ENCODE measurements around the gene UNC5B. TPM values are rescaled to one million over a fixed set of nuclear protein-coding genes. Genes with fewer than 3 reads are reported as not detected.

Gene UNC5B
- total RNA-seq, 1 donor from 2014 or later = 22.2 TPM

- Histone ChIP-seq H3K4me1 (peaks cover 78% of the 10 kb centered on the region), H3K27me3 (ENCODE audit: low read depth) (no peaks in the 10 kb centered on the region), H3K36me3 (no peaks in the 10 kb centered on the region), H3K27ac (peak overlapping the region; percentile 58), H3K4me3 (no peak overlapping the region), H3K9me3 (no peaks in the 10 kb centered on the region)
- TF ChIP-seq, protein P1, sequence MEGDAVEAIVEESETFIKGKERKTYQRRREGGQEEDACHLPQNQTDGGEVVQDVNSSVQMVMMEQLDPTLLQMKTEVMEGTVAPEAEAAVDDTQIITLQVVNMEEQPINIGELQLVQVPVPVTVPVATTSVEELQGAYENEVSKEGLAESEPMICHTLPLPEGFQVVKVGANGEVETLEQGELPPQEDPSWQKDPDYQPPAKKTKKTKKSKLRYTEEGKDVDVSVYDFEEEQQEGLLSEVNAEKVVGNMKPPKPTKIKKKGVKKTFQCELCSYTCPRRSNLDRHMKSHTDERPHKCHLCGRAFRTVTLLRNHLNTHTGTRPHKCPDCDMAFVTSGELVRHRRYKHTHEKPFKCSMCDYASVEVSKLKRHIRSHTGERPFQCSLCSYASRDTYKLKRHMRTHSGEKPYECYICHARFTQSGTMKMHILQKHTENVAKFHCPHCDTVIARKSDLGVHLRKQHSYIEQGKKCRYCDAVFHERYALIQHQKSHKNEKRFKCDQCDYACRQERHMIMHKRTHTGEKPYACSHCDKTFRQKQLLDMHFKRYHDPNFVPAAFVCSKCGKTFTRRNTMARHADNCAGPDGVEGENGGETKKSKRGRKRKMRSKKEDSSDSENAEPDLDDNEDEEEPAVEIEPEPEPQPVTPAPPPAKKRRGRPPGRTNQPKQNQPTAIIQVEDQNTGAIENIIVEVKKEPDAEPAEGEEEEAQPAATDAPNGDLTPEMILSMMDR (IDR thresholded peaks at IDR 0.05) = no peak
- no peak for DNase-seq
- no peak for ATAC-seq
- intact Hi-C loops (cut with DNase I) = no loop called here
These were observed 27.8 kb downstream of the UNC5B start for GRCh38 chr10:71239946-71240795.

- DNase-seq (no peak), ATAC-seq (peak in 1 of 2 donors; percentile 27)
- intact Hi-C loops (cut with DNase I) = no loop called here
- no peak overlapping the region for H3K4me3 ChIP-seq
- H3K27me3 ChIP-seq (ENCODE audit: low read depth) = no peaks in the 10 kb centered on the region
- H3K36me3 ChIP-seq = no peaks in the 10 kb centered on the region
- TF ChIP-seq, protein P1 (IDR thresholded peaks at IDR 0.05) = no peak
- H3K9me3 ChIP-seq = no peaks in the 10 kb centered on the region
- H3K4me1 ChIP-seq = peaks cover 79% of the 10 kb centered on the region
- peak overlapping the region; percentile 58 for H3K27ac ChIP-seq
These were observed 28.9 kb downstream of the UNC5B start for GRCh38 chr10:71241114-71241829.

GRCh38 chr10:71241830-71242621 lies 29.7 kb downstream of the UNC5B start:
- Histone ChIP-seq H3K36me3 (no peaks in the 10 kb centered on the region), H3K27ac (peak overlapping the region; percentile 58), H3K27me3 (ENCODE audit: low read depth) (no peaks in the 10 kb centered on the region), H3K4me1 (peaks cover 79% of the 10 kb centered on the region), H3K9me3 (no peaks in the 10 kb centered on the region), H3K4me3 (no peak overlapping the region)
- DNase-seq = no peak
- intact Hi-C loops (cut with DNase I) = no loop called here
- peak in 1 of 2 donors; percentile 23 for ATAC-seq
- TF ChIP-seq, protein P1 (IDR thresholded peaks at IDR 0.05) = no peak

DNA sequence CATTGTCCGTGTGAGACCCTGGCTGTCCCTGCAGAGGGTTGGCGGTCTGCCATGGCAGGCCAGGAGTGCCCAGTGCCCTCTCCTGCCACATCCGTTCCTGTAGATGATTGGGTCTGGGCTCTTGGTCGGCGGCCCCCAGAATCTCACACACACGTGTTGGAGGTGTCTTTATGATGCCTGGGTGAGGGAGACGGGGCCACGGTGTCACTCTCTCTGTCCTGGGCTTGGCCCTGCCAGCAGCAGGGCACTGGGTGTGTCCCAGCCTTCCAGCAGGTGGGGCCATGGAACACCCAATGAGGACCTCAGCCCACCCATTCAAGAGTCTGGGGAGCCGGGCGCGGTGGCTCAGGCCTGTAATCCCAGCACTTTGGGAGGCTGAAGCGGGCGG lies 30.2 kb downstream of the UNC5B start:
- ATAC-seq = no peak
- no peaks in the 10 kb centered on the region for H3K27me3 ChIP-seq (ENCODE audit: low read depth)
- no peaks in the 10 kb centered on the region for H3K36me3 ChIP-seq
- H3K4me3 ChIP-seq = no peak overlapping the region
- TF ChIP-seq, protein P1 (IDR thresholded peaks at IDR 0.05) = no peak
- H3K9me3 ChIP-seq = no peaks in the 10 kb centered on the region
- no peak for DNase-seq
- H3K4me1 ChIP-seq = peaks cover 82% of the 10 kb centered on the region
- H3K27ac ChIP-seq = no peak overlapping the region
- intact Hi-C loops (cut with DNase I) = no loop called here

DNA sequence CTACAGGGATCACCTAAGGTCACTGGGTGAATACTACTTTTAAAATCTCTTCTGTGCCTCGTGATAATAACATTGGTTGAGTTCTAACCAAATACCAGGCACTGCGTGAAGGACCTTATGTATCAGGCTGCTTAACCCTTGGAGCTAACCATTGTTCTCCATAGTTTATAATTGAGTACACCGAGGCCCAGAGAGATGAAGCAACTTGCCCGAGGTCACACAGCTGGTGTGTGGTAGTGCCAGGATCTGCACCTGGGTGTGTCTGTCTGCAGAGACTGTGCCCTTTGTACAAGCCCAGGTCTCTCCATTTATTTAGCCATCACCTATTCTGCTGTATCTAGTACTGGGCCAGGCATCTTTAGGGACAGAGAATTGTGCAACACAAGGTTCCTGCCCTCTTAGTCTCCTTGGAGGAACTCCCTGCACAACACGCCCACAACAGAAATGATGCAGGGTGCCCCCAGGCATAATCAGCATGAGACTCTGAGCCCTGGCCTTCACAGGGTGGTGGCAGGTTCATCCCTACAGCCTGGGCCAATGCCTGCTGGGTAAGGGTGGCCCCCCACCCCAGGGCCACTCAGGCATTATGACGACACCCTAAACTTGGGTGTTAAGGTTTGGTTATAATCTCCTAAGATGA lies 31.5 kb downstream of the UNC5B start:
- H3K27ac ChIP-seq = peak overlapping the region; percentile 53
- intact Hi-C loops (cut with DNase I) = no loop called here
- no peaks in the 10 kb centered on the region for H3K36me3 ChIP-seq
- TF ChIP-seq, protein P1 (IDR thresholded peaks at IDR 0.05) = no peak
- H3K4me1 ChIP-seq = peaks cover 82% of the 10 kb centered on the region
- no peaks in the 10 kb centered on the region for H3K9me3 ChIP-seq
- ATAC-seq (peak; percentile 26 to 34), DNase-seq (no peak)
- H3K4me3 ChIP-seq = no peak overlapping the region
- H3K27me3 ChIP-seq (ENCODE audit: low read depth) = no peaks in the 10 kb centered on the region

All from lower lobe of right lung (tissue), 2 donors.